VCaP (cell line): Measurements from ENCODE around the gene PPP6R2.

Experiments used
- H3K27ac ChIP-seq: fragments of 450-650 bp; 2 replicates; pipeline ENCODE4 v1.5.1; 2017
- TF ChIP-seq, protein P1 (sequence below): fragments of 450-650 bp; conservative IDR thresholded peaks from 2 replicates; pipeline ENCODE4 v1.5.1; 2017; ENCODE audit warnings: mild to moderate bottlenecking, moderate library complexity

The PPP6R2 gene

GRCh38 chr22:50396751-50397370 is 53.7 kb downstream of the PPP6R2 start:
- TF ChIP-seq, protein P1, sequence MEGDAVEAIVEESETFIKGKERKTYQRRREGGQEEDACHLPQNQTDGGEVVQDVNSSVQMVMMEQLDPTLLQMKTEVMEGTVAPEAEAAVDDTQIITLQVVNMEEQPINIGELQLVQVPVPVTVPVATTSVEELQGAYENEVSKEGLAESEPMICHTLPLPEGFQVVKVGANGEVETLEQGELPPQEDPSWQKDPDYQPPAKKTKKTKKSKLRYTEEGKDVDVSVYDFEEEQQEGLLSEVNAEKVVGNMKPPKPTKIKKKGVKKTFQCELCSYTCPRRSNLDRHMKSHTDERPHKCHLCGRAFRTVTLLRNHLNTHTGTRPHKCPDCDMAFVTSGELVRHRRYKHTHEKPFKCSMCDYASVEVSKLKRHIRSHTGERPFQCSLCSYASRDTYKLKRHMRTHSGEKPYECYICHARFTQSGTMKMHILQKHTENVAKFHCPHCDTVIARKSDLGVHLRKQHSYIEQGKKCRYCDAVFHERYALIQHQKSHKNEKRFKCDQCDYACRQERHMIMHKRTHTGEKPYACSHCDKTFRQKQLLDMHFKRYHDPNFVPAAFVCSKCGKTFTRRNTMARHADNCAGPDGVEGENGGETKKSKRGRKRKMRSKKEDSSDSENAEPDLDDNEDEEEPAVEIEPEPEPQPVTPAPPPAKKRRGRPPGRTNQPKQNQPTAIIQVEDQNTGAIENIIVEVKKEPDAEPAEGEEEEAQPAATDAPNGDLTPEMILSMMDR, result no peak

DNA sequence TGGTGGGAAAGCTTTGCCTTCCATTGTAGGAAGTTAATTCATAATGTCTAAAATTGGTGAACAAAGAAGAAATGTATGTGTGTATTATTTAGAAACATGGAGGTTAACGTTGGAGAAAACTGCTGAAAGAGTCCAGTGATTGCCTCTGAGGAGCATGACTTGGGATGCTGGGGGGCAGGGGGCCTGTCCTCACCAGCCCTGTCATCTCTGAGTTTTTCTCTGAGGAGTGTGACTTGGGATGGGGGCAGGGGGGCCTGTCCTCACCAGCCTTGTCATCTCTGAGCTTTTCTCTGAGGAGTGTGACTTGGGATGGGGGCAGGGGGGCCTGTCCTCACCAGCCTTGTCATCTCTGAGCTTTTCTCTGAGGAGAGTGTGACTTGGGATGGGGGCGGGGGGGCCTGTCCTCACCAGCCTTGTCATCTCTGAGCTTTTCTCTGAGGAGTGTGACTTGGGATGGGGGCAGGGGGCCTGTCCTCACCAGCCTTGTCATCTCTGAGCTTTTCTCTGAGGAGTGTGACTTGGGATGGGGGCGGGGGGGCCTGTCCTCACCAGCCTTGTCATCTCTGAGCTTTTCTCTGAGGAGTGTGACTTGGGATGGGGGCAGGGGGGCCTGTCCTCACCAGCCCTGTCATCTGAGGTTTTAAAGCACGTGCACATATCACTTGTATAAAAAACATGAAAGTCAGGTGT is 54.4 kb downstream of the PPP6R2 start:
- peak overlapping the region; percentile 91 for H3K27ac ChIP-seq

More at GRCh38 chr22:50396751-50397370, 53.7 kb downstream of the PPP6R2 start:
- peak overlapping the region; percentile 91 for H3K27ac ChIP-seq

DNA sequence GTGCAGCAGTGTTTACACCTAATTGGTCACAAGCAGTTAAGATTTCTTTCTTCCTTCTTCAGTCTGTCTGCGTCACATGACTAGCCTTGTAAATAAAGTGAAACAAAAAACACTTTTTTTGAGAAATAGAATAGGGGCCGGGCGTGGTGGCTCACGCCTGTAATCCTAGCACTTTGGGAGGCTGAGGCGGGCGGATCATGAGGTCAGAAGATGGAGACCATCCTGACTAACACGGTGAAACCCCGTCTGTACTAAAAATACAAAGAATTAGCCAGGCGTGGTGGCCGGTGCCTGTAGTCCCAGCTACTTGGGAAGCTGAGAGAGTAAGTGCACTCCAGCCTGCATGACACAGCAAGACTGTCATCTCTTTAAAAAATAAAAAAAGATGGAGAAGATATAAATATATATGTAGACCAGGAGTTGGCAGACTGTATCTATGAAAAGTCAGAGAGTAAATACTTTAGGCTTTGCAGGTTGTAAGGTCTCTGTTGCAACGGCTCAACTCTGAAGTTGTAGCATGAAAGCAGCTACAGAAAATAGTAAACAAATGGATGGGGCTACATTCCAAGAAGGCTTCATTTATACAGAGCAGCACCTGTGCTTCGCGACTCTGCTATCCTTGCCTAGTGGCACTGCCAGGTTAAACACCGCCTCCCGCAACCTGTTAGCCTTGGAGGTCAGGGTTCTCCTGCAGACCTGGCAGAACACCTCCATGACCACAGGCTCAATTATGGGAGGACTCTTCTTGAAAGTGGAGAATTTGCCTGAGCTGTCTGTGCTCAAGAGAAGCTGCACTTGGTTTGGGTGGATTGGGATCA is 55.9 kb downstream of the PPP6R2 start:
- TF ChIP-seq, protein P1, result no peak
- H3K27ac ChIP-seq, result peak overlapping the region; percentile 81

DNA sequence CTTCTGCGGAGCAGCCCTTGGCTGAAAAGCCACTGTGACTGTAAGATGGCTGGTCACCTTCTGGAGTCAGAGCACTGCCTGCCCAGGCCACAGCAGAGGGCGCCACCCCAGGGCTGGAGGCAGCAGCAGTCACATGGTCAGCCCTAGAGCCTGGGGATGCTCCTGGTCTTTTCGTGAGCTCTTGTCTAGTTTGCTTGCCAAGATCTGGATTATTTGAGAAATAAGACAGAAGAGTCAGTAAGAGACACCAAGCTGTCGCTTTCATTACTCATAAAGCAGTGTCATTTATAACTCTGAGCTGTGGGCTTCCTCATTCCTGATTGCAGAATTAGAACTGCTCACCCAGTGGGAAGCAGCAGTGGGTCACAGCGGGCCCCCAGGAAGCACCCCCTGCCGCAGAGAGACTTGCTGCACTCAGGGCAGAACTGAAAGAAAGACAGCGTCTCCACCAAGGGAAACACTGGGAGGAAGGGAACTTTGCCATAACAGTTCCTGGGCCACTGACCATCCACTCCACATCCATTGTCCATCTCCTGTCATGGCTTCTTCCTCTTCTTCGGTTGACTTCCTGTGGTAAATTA is 56.7 kb downstream of the PPP6R2 start:
- H3K27ac ChIP-seq, result peak overlapping the region; percentile 81
- TF ChIP-seq, protein P1, result peak; percentile 54

- TF ChIP-seq, protein P1, result no peak
- H3K27ac ChIP-seq, result peak overlapping the region; percentile 81
Measured at GRCh38 chr22:50400406-50400805, 57.3 kb downstream of the PPP6R2 start.

- TF ChIP-seq, protein P1, result no peak
- peak overlapping the region; percentile 81 for H3K27ac ChIP-seq
Measured at GRCh38 chr22:50400931-50401330, 57.8 kb downstream of the PPP6R2 start.

DNA sequence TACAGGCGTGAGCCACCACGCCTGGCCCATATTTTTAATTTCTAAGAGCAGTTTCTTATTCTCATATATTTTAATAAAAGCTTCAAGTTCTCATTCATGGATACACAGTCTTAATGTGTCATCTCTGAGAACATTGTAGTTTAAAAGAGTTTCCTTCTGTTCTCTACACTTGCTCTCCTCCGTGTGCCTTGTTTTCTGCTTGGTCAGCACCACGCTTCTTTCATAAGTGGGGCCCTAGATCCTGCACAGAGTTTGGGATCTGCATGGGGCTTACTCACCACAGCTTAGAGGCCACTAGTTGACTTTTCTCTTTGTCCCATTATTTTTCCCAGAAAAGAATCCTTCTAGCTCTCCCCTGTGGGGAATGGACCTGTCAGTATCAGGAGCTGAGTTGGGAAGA is 58.8 kb downstream of the PPP6R2 start:
- H3K27ac ChIP-seq, result 0 out of 2 replicates have a peak overlapping the region, but pooled peaks have one; percentile 81
- TF ChIP-seq, protein P1, result no peak
